Right atrium auricular region (tissue), 2 donors: ENCODE data around the gene MOB3C. TPM values are rescaled to one million over a fixed set of nuclear protein-coding genes. Genes with fewer than 3 reads are reported as not detected.

ENCODE experiments used
- DNase-seq: peaks from one replicate; pipeline ENCODE4 v3.0.0-alpha.2; 2019; ENCODE audit warnings: low spot score
- H3K27ac ChIP-seq, 2 donors: fragments of 200-600 bp; sonication (generic); 1 replicate in 1 of 2; 2 replicates in 1 of 2; pipeline ENCODE4 v1.5.1; 2016 to 2019
- H3K27me3 ChIP-seq, 2 donors: fragments of 200-600 bp; sonication (generic); one replicate each; pipeline versions ENCODE4 v1.5.1 to v1.6.0; 2017 to 2019
- H3K36me3 ChIP-seq: fragments of 200-600 bp; sonication (generic); one replicate; pipeline ENCODE4 v1.5.1; 2016
- H3K4me1 ChIP-seq, 2 donors: fragments of 200-600 bp; sonication (generic); one replicate each; pipeline versions ENCODE4 v1.5.1 to v1.6.0; 2017 to 2019
- H3K4me3 ChIP-seq, 2 donors: fragments of 200-600 bp; sonication (generic); 1 replicate in 1 of 2; 2 replicates in 1 of 2; pipeline ENCODE4 v1.5.1; 2017 to 2019; ENCODE audit warnings: mild to moderate bottlenecking in 1 of 2, moderate library complexity in 1 of 2
- H3K9me3 ChIP-seq, 2 donors: fragments of 200-600 bp; sonication (generic); one replicate each; pipeline ENCODE4 v1.5.1; 2019
- CTCF ChIP-seq, 2 donors: fragments of 200-600 bp; sonication (generic); IDR thresholded peaks; one replicate each; pipeline ENCODE4 v1.5.1; 2019; ENCODE audit warnings: antibody characterized with exemption in 2 of 2
- total RNA-seq, 2 donors: library from RNA; depleted of rRNA; stranded (reverse); fragments of >200 nt; gene quantifications; one replicate each; pipeline ENCODE4 v1.1.0, GENCODE V29; 2016

Gene MOB3C
- total RNA-seq, 2 donors from 2014 or later: 7.9 to 14.5 TPM

DNA sequence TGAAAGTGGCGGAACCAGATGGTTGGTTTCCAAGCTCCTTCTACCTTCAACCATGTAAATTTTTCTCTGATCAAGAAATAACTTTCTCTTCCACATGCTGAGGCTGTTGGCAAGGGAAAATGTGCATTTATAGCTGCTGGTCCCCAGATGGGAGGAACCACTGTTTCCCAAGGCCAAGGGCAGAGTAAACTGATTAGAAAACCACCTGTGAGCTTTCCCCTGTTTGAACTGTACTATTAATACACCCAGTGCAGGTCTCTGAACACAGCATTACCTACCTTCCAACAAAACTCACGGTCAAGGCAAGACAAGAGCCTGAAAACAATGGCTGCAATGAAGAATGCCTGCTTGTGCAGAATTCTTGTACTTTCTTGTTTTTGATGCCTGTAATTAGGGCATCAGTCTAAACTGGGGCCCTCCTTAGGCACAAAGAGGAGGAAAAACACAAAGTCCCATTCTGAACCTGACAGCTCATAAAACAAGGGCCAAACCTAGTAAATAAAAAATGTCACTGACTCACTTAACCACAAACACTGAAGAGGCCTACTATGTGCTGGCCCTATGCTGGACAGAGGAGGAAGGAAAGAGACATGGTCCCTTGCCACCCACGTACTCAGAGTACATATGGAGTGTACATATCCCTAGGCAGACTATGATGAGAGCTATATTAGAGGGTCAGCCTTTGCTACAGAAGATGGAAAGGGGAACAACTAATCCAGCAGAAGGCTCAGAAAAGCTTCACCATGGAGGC lies 15.2 kb downstream of the MOB3C start:
- Histone ChIP-seq H3K9me3 (no peaks in the 10 kb centered on the region), H3K36me3 (no peaks in the 10 kb centered on the region), H3K4me1 (peaks cover 0 to 50% of the 10 kb centered on the region in 2 donors), H3K27me3 (no peaks in the 10 kb centered on the region), H3K4me3 (no peak overlapping the region), H3K27ac (no peak overlapping the region)
- TF ChIP-seq CTCF (IDR thresholded peaks at IDR 0.05): no peak
- DNase-seq: no peak

GRCh38 chr1:46599059-46599970 lies 17.3 kb downstream of the MOB3C start:
- Histone ChIP-seq H3K27me3 (no peaks in the 10 kb centered on the region), H3K4me3 (no peak overlapping the region), H3K27ac (no peak overlapping the region), H3K4me1 (peaks cover 0 to 51% of the 10 kb centered on the region in 2 donors), H3K36me3 (no peaks in the 10 kb centered on the region), H3K9me3 (no peaks in the 10 kb centered on the region)
- TF ChIP-seq CTCF (IDR thresholded peaks at IDR 0.05): no peak
- no peak for DNase-seq

DNA sequence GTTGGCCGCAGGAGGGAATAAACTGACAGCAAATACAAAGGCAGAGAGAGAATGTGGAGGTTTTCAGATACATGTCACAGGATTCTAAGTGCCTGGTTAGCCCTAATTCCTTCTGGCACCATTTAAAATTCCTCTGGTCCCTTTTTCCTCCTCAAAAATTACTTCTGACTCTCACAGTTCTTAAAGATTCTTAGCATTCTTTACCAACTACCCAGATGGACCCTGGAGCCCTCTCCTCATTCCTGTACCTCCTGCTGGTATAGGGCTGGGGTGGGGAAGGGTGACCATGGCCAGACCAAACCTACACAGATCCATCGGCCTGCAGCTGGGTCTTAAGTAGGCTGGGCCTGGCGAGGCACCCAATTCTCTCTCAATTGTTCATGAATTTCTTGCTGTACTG lies 19.8 kb downstream of the MOB3C start:
- Histone ChIP-seq H3K36me3 (peaks cover 21% of the 10 kb centered on the region), H3K9me3 (no peaks in the 10 kb centered on the region), H3K4me3 (no peak overlapping the region), H3K27me3 (no peaks in the 10 kb centered on the region), H3K27ac (no peak overlapping the region), H3K4me1 (peaks cover 0 to 35% of the 10 kb centered on the region in 2 donors)
- TF ChIP-seq CTCF (IDR thresholded peaks at IDR 0.05): no peak
- DNase-seq: no peak

DNA sequence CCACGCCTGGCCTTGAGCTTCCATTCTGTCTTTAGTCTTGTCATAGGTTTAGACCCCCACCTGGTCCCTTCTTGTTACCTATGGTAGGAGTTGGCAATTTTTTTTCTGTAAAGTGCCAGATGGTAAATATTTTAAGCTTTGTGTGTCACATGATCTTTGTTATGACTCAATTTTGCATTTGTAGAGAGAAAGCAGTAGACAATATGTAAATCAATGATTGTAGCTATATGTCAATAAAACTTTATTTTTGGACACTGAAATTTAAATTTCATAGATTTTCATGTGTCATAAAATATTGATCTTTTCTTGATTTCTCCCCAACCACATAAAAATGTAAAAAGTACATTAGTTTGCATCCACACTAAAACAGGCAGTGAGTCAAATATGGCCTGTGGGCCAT lies 20.6 kb downstream of the MOB3C start:
- H3K36me3 ChIP-seq: peaks cover 29% of the 10 kb centered on the region
- H3K27ac ChIP-seq: peak overlapping the region; percentile 17 to 57
- H3K9me3 ChIP-seq: no peaks in the 10 kb centered on the region
- no peaks in the 10 kb centered on the region for H3K27me3 ChIP-seq
- no peak for TF ChIP-seq CTCF (IDR thresholded peaks at IDR 0.05)
- H3K4me1 ChIP-seq: peaks cover 0 to 31% of the 10 kb centered on the region in 2 donors
- H3K4me3 ChIP-seq: no peak overlapping the region
- no peak for DNase-seq

DNA sequence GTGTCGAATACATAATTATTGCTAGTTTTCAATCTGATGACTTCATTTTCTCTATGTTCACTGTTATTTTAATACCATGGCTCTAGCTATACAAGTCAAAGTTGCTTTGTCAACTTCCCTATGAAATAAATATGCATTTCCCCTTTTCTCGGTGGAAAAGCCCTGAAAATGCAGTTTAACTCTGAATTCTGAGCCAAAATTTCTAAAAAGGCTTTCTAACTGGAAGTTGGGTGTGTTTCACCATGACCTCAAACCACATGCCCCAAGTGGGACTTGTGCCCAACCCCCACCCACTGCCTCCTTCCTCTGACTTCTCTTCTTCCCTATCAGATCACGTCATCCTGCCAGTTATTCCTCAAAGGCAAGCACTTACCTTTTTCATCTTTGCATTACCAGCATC lies 21.5 kb downstream of the MOB3C start:
- Histone ChIP-seq H3K36me3 (peaks cover 37% of the 10 kb centered on the region), H3K4me3 (no peak overlapping the region), H3K27me3 (no peaks in the 10 kb centered on the region), H3K4me1 (peaks cover 0 to 26% of the 10 kb centered on the region in 2 donors), H3K27ac (peak overlapping the region; percentile 17 to 57), H3K9me3 (no peaks in the 10 kb centered on the region)
- no peak for TF ChIP-seq CTCF (IDR thresholded peaks at IDR 0.05)
- DNase-seq: peak; percentile 86
